Measurements from ENCODE around the gene ING4. TPM values are rescaled to one million over a fixed set of nuclear protein-coding genes. Genes with fewer than 3 reads are reported as not detected.

The ING4 gene
- total and polyA plus RNA-seq, 4 donors: 13.9 to 18.1 (median 15.2) TPM

DNA sequence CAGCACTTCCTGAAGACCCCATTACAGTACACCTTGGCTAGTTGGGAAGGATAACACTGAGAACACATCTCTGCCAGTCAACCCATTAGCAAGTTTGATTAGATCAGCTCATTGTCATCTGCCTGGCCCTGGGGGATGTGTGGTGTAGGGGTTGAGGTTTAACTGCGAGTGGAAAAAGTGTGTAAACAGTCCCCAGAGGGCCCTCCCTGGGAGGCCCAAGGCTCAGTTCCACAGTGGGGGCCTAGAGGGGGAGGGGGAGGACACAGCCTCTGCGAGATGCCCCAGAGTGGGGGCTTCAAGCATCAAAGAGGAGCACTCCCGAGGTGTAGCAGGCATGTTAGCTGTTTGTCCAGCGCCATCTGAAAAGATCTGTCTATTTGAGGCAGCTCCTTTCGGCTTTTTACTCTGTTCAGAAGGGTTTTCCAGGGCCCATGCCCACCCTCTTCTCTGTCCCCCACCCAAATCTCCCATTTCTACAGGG is 27.5 kb downstream of the ING4 start:
- H3K9ac ChIP-seq (ENCODE audit: low read depth in 1 of 2, low read length in 2 of 2): peak overlapping the region in 1 of 2 donors; percentile 20
- H3K4me3 ChIP-seq (ENCODE audit: low read depth in 1 of 3, low read length in 3 of 3): no peak overlapping the region
- no peaks in the 10 kb centered on the region for H3K36me3 ChIP-seq (ENCODE audit: control insufficient read depth in 4 of 4, insufficient read depth in 3 of 4, low read depth in 1 of 4, low read length in 3 of 4)
- DNase-seq (ENCODE audit: low spot score): peak; percentile 35
- WGBS: 57% methylated on average over 5 of the region's 5 CpGs
- H3K27ac ChIP-seq (ENCODE audit: low read depth in 1 of 2, low read length in 2 of 2): peak overlapping the region in 1 of 2 donors; percentile 36
- peaks cover 0 to 3% (median 2%) of the 10 kb centered on the region in 4 donors for H3K4me1 ChIP-seq (ENCODE audit: control insufficient read depth in 4 of 4, insufficient read depth in 4 of 4, low read length in 3 of 4)
- TF ChIP-seq FOXA2 (IDR thresholded peaks at IDR 0.05) (no peak), NR2F2 (IDR thresholded peaks at IDR 0.05) (no peak), GABPA (IDR thresholded peaks at IDR 0.05 in 1 of 2, conservative IDR thresholded peaks at IDR 0.05 in 1 of 2) (no peak), HNF4G (IDR thresholded peaks at IDR 0.05) (no peak), YY1 (IDR thresholded peaks at IDR 0.05) (no peak), HNF4A (conservative IDR thresholded peaks at IDR 0.05) (no peak), RAD21 (IDR thresholded peaks at IDR 0.05) (no peak), RXRA (IDR thresholded peaks at IDR 0.05) (no peak), TAF1 (conservative IDR thresholded peaks at IDR 0.05) (no peak)
- TF ChIP-seq, protein P1, sequence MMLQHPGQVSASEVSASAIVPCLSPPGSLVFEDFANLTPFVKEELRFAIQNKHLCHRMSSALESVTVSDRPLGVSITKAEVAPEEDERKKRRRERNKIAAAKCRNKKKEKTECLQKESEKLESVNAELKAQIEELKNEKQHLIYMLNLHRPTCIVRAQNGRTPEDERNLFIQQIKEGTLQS (IDR thresholded peaks at IDR 0.05): no peak
- TF ChIP-seq, protein P2, sequence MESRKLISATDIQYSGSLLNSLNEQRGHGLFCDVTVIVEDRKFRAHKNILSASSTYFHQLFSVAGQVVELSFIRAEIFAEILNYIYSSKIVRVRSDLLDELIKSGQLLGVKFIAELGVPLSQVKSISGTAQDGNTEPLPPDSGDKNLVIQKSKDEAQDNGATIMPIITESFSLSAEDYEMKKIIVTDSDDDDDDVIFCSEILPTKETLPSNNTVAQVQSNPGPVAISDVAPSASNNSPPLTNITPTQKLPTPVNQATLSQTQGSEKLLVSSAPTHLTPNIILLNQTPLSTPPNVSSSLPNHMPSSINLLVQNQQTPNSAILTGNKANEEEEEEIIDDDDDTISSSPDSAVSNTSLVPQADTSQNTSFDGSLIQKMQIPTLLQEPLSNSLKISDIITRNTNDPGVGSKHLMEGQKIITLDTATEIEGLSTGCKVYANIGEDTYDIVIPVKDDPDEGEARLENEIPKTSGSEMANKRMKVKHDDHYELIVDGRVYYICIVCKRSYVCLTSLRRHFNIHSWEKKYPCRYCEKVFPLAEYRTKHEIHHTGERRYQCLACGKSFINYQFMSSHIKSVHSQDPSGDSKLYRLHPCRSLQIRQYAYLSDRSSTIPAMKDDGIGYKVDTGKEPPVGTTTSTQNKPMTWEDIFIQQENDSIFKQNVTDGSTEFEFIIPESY (IDR thresholded peaks at IDR 0.05): no peak
- TF ChIP-seq, protein P3, sequence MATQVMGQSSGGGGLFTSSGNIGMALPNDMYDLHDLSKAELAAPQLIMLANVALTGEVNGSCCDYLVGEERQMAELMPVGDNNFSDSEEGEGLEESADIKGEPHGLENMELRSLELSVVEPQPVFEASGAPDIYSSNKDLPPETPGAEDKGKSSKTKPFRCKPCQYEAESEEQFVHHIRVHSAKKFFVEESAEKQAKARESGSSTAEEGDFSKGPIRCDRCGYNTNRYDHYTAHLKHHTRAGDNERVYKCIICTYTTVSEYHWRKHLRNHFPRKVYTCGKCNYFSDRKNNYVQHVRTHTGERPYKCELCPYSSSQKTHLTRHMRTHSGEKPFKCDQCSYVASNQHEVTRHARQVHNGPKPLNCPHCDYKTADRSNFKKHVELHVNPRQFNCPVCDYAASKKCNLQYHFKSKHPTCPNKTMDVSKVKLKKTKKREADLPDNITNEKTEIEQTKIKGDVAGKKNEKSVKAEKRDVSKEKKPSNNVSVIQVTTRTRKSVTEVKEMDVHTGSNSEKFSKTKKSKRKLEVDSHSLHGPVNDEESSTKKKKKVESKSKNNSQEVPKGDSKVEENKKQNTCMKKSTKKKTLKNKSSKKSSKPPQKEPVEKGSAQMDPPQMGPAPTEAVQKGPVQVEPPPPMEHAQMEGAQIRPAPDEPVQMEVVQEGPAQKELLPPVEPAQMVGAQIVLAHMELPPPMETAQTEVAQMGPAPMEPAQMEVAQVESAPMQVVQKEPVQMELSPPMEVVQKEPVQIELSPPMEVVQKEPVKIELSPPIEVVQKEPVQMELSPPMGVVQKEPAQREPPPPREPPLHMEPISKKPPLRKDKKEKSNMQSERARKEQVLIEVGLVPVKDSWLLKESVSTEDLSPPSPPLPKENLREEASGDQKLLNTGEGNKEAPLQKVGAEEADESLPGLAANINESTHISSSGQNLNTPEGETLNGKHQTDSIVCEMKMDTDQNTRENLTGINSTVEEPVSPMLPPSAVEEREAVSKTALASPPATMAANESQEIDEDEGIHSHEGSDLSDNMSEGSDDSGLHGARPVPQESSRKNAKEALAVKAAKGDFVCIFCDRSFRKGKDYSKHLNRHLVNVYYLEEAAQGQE (IDR thresholded peaks at IDR 0.05): no peak
- TF ChIP-seq, protein P4, sequence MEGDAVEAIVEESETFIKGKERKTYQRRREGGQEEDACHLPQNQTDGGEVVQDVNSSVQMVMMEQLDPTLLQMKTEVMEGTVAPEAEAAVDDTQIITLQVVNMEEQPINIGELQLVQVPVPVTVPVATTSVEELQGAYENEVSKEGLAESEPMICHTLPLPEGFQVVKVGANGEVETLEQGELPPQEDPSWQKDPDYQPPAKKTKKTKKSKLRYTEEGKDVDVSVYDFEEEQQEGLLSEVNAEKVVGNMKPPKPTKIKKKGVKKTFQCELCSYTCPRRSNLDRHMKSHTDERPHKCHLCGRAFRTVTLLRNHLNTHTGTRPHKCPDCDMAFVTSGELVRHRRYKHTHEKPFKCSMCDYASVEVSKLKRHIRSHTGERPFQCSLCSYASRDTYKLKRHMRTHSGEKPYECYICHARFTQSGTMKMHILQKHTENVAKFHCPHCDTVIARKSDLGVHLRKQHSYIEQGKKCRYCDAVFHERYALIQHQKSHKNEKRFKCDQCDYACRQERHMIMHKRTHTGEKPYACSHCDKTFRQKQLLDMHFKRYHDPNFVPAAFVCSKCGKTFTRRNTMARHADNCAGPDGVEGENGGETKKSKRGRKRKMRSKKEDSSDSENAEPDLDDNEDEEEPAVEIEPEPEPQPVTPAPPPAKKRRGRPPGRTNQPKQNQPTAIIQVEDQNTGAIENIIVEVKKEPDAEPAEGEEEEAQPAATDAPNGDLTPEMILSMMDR (IDR thresholded peaks at IDR 0.05; ENCODE audit: low read depth, low read length, missing input control): no peak
- H3K27me3 ChIP-seq (ENCODE audit: control insufficient read depth in 4 of 4, insufficient read depth in 4 of 4, low read length in 3 of 4): no peaks in the 10 kb centered on the region
- H3K9me3 ChIP-seq (ENCODE audit: control insufficient read depth in 4 of 4, low read length in 3 of 4): no peaks in the 10 kb centered on the region

All from liver (tissue), 9 donors.